HT-29 (cell line): ENCODE data around the gene MICAL3. TPM values are rescaled to one million over a fixed set of nuclear protein-coding genes. Genes with fewer than 3 reads are reported as not detected.

Source experiments
- DNase-seq: peaks from one replicate; pipeline ENCODE4 v3.0.0-alpha.2; 2015; ENCODE audit warnings: low spot score
- total RNA-seq: library from RNA; depleted of rRNA; stranded (reverse); fragments of >200 nt; shearing (Covaris generic); gene quantifications from 2 replicates; pipeline ENCODE4 v1.2.3, GENCODE V29; 2014

MICAL3 gene
- total RNA-seq, 1 experiment from 2014 or later, result 11.2 TPM

GRCh38 chr22:17782621-17783020, 241.7 kb downstream of the MICAL3 start:
- DNase-seq, result no peak

- DNase-seq, result no peak
Measured at GRCh38 chr22:17782158-17782557, 242.2 kb downstream of the MICAL3 start.

GRCh38 chr22:17781319-17782031, 242.9 kb downstream of the MICAL3 start:
- DNase-seq, result peak; percentile 27

- no peak for DNase-seq
Measured at GRCh38 chr22:17780741-17781318, 243.5 kb downstream of the MICAL3 start.

- no peak for DNase-seq
Measured at GRCh38 chr22:17780116-17780740, 244.1 kb downstream of the MICAL3 start.

GRCh38 chr22:17779286-17780115, 244.9 kb downstream of the MICAL3 start:
- no peak for DNase-seq

- no peak for DNase-seq
Measured at GRCh38 chr22:17778412-17778976, 245.9 kb downstream of the MICAL3 start.

GRCh38 chr22:17777717-17778044, 246.7 kb downstream of the MICAL3 start:
- no peak for DNase-seq

- no peak for DNase-seq
Measured at GRCh38 chr22:17777005-17777716, 247.2 kb downstream of the MICAL3 start.

- DNase-seq, result no peak
Measured at GRCh38 chr22:17775781-17776465, 248.4 kb downstream of the MICAL3 start.

- no peak for DNase-seq
Measured at GRCh38 chr22:17774926-17775685, 249.3 kb downstream of the MICAL3 start.

GRCh38 chr22:17774206-17774925, 250.0 kb downstream of the MICAL3 start, which contains the start of gene BID:
Gene BID (minus strand): TSS chr22:17774469. CDS start chr22:17750116, 24,353 bp downstream.
- no peak for DNase-seq

- peak; percentile 63 for DNase-seq
Measured at GRCh38 chr22:17773606-17774205, 250.7 kb downstream of the MICAL3 start.

- peak; percentile 49 for DNase-seq
Measured at GRCh38 chr22:17772958-17773605, 251.3 kb downstream of the MICAL3 start.

- no peak for DNase-seq
Measured at GRCh38 chr22:17772249-17772957, 252.0 kb downstream of the MICAL3 start.

- DNase-seq, result no peak
Measured at GRCh38 chr22:17770180-17771077, 253.9 kb downstream of the MICAL3 start.
